Measurements from ENCODE around the gene YTHDF1. TPM values are rescaled to one million over a fixed set of nuclear protein-coding genes. Genes with fewer than 3 reads are reported as not detected.

YTHDF1 gene
- total and polyA plus RNA-seq, 8 donors, result 17.8 to 41.1 (median 22.4) TPM

- H3K4me3 ChIP-seq, result no peak overlapping the region
- DNase-seq, result peak in 1 of 2 donors; percentile 82
- intact Hi-C loops (cut with DNase I; ENCODE audit: low total_unique reads), result no loop called here
- peaks cover 0 to 1% (median 0%) of the 10 kb centered on the region in 4 donors for H3K4me1 ChIP-seq
- no peak overlapping the region for H3K27ac ChIP-seq
- peaks cover 14 to 26% (median 20%) of the 10 kb centered on the region in 4 donors for H3K36me3 ChIP-seq
- no peaks in the 10 kb centered on the region for H3K9me3 ChIP-seq
- H3K27me3 ChIP-seq, result no peaks in the 10 kb centered on the region
- 35 to 68% (median 40%) methylated on average over 7 to 14 of the region's 14 CpGs for WGBS, 5 donors
- TF ChIP-seq POLR2AphosphoS5 (IDR thresholded peaks at IDR 0.05), result peak in 1 of 3 donors; percentile 29
- no peak for TF ChIP-seq EP300 (IDR thresholded peaks at IDR 0.05)
- TF ChIP-seq CTCF (IDR thresholded peaks at IDR 0.05), result no peak
Measured at GRCh38 chr20:63191400-63191799, 24.5 kb downstream of the YTHDF1 start.

- WGBS, 5 donors, result 85 to 90% (median 87%) methylated on average over 9 to 20 of the region's 20 CpGs
- TF ChIP-seq EP300 (IDR thresholded peaks at IDR 0.05) (no peak), POLR2A (IDR thresholded peaks at IDR 0.05) (no peak), CTCF (IDR thresholded peaks at IDR 0.05) (no peak), POLR2AphosphoS5 (IDR thresholded peaks at IDR 0.05) (no peak)
Measured at GRCh38 chr20:63190828-63191227, 25.1 kb downstream of the YTHDF1 start.

GRCh38 chr20:63189846-63190559 lies 25.9 kb downstream of the YTHDF1 start:
- no peak overlapping the region for H3K4me3 ChIP-seq
- DNase-seq, result no peak
- H3K27ac ChIP-seq, result no peak overlapping the region
- 85 to 94% (median 90%) methylated on average over 10 to 17 of the region's 17 CpGs for WGBS, 5 donors
- H3K4me1 ChIP-seq, result no peaks in the 10 kb centered on the region
- TF ChIP-seq EP300 (IDR thresholded peaks at IDR 0.05) (no peak), POLR2AphosphoS5 (IDR thresholded peaks at IDR 0.05) (no peak), POLR2A (IDR thresholded peaks at IDR 0.05) (no peak), CTCF (IDR thresholded peaks at IDR 0.05) (no peak)
- intact Hi-C loops (cut with DNase I; ENCODE audit: low total_unique reads), result no loop called here
- H3K27me3 ChIP-seq, result no peaks in the 10 kb centered on the region
- peaks cover 5 to 12% (median 7%) of the 10 kb centered on the region in 4 donors for H3K36me3 ChIP-seq
- H3K9me3 ChIP-seq, result no peaks in the 10 kb centered on the region

More at GRCh38 chr20:63190828-63191227, 25.1 kb downstream of the YTHDF1 start:
- intact Hi-C loops (cut with DNase I; ENCODE audit: low total_unique reads), result no loop called here
- no peak overlapping the region for H3K27ac ChIP-seq
- H3K4me3 ChIP-seq, result no peak overlapping the region
- H3K36me3 ChIP-seq, result peaks cover 13 to 20% (median 14%) of the 10 kb centered on the region in 4 donors
- DNase-seq, result no peak
- no peaks in the 10 kb centered on the region for H3K4me1 ChIP-seq
- H3K27me3 ChIP-seq, result no peaks in the 10 kb centered on the region
- no peaks in the 10 kb centered on the region for H3K9me3 ChIP-seq

- TF ChIP-seq POLR2AphosphoS5 (IDR thresholded peaks at IDR 0.05) (no peak), EP300 (IDR thresholded peaks at IDR 0.05) (no peak), POLR2A (IDR thresholded peaks at IDR 0.05) (no peak), CTCF (IDR thresholded peaks at IDR 0.05) (no peak)
- intact Hi-C loops (cut with DNase I; ENCODE audit: low total_unique reads), result no loop called here
- H3K27ac ChIP-seq, result no peak overlapping the region
Measured at GRCh38 chr20:63189322-63189642, 26.6 kb downstream of the YTHDF1 start.

More at GRCh38 chr20:63189322-63189642, 26.6 kb downstream of the YTHDF1 start:
- no peaks in the 10 kb centered on the region for H3K9me3 ChIP-seq
- H3K4me3 ChIP-seq, result no peak overlapping the region
- H3K27me3 ChIP-seq, result peaks cover 0 to 4% (median 0%) of the 10 kb centered on the region in 3 donors
- no peaks in the 10 kb centered on the region for H3K4me1 ChIP-seq
- peaks cover 0 to 5% (median 0%) of the 10 kb centered on the region in 4 donors for H3K36me3 ChIP-seq
- WGBS, 5 donors, result 81 to 90% (median 87%) methylated on average over 4 to 5 of the region's 5 CpGs
- DNase-seq, result no peak
